G401 (cell line): Measurements from ENCODE around the gene AKR1E2. TPM values are rescaled to one million over a fixed set of nuclear protein-coding genes. Genes with fewer than 3 reads are reported as not detected.

Experiments used
- DNase-seq: peaks from one replicate; pipeline ENCODE4 v3.0.0-alpha.2; 2015; ENCODE audit warnings: low spot score
- in situ Hi-C: cut with HindIII; loops from 2 replicates; pipeline ENCODE4 v1.10.0; 2016; ENCODE audit warnings: low sequenced_read_pairs, mixed read lengths
- total RNA-seq: library from RNA; depleted of rRNA; stranded (reverse); fragments of >200 nt; shearing (Covaris generic); gene quantifications from 2 replicates; pipeline ENCODE4 v1.2.3, GENCODE V29; 2014; rRNA removed

Gene AKR1E2
- total RNA-seq, result 3.1 and 10.3 TPM in 2 replicates

DNA sequence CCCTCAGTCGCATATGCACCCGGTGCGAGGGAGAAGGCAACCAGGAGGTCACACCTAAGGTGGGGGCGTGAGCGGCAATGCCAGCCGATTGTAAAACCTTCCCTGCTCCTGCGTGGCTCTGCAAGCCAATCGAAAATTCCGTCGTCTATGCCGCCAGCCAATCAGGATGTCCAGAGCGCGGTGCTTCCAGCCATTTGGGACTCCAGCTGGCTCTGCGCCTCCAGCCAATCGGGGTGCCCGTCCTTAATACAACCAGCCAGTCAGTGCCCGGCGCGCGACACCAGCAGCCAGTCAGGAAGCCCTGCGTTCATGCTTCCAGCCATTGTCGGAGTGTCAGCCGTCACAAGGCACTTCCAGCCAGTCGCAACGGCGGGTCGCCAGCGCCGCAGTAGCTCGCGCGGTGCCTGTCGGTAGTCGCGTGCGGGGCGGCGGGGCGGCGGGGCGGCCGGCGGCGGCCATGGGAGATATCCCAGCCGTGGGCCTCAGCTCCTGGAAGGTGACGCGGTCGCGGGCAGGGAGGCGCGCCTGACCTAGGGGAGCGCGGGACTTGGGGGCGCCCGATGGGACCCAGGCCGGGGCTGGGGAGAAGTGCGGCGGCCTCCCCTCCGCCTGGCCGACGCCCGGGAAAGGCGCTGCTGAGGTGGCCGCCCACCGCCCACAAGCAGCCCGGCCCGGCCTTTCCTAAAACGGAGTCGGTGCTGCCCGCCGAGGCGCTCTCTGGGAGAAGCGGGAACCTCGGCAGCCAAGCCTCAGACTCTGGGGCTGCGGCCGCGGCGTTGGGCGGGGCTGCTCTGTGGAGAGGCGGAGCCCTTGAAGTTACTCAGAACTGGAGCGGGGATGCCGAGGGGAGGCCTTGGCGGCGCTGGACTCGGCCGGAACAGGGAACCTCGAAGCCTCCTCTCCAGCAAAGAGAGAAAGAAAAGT is at the start of gene AKR1E2:
TSS of gene AKR1E2 (plus strand) at position 340 of the 924 bp plus-strand sequence. CDS start at position 458, 118 bp downstream.
- in situ Hi-C loops, result no loop called here
- peak; percentile 89 for DNase-seq

DNA sequence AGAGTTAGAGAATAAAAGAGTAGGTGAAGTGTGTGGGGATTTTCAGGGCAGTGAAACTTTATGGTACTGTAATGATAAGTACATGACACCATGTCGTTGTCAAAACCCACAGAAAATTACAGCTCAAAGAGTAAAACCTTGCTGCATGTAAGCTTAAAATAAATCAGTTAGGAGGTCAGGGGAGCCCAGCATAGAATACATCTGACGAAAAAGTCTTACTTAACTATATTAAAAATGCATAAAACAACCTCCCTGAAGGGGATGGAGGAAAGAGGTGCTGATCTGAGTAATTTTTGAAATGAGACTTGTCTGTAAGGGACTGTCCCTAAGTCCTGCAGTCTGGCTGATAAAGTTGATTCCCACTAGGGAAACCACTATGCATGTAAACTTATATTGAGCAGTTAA is 49.8 kb upstream of the AKR1E2 start:
- DNase-seq, result no peak
- in situ Hi-C loops, result no loop called here

DNA sequence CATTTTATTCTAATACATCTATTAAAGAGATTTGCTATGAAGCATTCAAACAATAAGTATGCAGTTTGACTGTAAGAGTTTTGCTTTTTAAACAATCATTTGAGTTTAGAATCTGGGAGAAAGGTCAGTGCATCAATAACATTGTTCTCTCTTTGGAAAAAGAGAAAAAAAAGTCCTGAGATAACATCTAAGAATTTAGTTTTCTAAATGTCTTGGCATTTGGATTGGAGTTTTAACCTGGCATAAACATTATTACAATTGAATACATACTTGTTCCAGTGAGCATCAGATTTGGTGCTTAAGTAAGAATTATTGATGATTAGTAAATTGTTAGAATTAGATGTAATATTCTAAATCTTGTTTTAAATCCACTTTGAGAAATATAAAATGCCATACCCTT is 47.2 kb upstream of the AKR1E2 start:
- DNase-seq, result no peak
- in situ Hi-C loops, result no loop called here

DNA sequence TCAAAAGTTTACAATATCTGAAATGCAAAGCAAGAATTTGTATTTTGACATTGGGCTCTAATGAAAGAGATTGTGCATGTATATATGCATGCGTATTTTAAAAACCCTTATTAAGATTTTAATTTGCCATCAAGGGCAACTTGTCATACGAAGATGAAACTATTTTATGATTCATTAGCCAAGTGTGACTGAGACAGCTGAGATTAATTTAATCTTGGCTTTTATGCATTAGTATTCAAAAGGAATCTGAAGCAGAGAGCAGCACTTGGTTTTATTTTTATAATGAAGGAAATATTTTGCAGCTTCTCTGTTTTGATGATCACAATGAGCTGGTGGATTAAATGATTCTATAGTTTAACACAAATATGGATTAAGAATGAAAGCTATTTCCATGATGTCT is 45.9 kb upstream of the AKR1E2 start:
- in situ Hi-C loops, result no loop called here
- no peak for DNase-seq

- in situ Hi-C loops, result no loop called here
- DNase-seq, result no peak
These were observed 45.2 kb upstream of the AKR1E2 start for GRCh38 chr10:4780782-4781181.

DNA sequence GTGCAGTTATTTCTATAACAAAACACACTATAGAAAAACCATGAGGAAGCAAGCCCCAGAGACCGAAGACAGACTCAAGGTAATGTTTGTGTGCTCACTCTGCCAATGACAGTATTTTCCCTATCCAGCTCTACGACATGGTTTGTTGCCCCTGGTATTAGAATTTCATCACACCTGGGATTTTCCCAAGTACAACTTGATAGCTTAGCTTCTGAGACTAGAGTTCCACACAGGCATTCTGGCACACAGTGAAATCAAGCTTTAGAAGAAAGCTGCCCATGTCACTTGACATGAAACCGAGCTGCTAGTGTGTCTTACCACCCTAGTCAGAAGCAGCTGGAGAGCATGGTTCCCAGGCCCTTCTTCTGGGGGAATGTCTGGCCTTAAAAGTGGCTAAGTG is 44.1 kb upstream of the AKR1E2 start:
- in situ Hi-C loops, result no loop called here
- no peak for DNase-seq

GRCh38 chr10:4784667-4785333 is 41.2 kb upstream of the AKR1E2 start:
- in situ Hi-C loops, result no loop called here
- DNase-seq, result no peak

GRCh38 chr10:4786043-4786839 is 39.8 kb upstream of the AKR1E2 start:
- in situ Hi-C loops, result no loop called here
- no peak for DNase-seq

- no peak for DNase-seq
- in situ Hi-C loops, result no loop called here
These were observed 36.0 kb upstream of the AKR1E2 start for GRCh38 chr10:4790045-4790444.

- in situ Hi-C loops, result no loop called here
- no peak for DNase-seq
These were observed 35.1 kb upstream of the AKR1E2 start for GRCh38 chr10:4790922-4791321.

GRCh38 chr10:4792381-4792780 is 33.6 kb upstream of the AKR1E2 start:
- in situ Hi-C loops, result no loop called here
- DNase-seq, result no peak

DNA sequence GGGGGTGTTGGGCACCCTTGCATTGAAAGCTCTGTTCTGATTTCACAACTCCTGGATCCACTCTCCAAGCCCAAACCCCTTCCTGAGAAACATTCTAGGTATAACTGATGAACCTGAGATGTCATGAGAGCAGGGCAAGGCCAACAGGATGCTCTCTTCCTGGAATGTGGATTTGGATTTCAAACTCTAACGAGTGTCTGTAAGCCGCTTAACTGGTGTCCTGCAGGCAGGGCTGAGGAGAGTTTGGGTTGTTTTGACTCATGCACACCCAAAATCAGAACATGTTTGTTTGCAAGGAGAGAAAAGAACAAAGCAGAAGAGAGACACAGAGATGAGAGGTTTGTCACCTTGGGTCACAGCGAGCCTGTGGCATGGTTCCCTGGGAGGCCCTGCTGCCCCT is 24.6 kb upstream of the AKR1E2 start:
- no peak for DNase-seq
- in situ Hi-C loops, result no loop called here

DNA sequence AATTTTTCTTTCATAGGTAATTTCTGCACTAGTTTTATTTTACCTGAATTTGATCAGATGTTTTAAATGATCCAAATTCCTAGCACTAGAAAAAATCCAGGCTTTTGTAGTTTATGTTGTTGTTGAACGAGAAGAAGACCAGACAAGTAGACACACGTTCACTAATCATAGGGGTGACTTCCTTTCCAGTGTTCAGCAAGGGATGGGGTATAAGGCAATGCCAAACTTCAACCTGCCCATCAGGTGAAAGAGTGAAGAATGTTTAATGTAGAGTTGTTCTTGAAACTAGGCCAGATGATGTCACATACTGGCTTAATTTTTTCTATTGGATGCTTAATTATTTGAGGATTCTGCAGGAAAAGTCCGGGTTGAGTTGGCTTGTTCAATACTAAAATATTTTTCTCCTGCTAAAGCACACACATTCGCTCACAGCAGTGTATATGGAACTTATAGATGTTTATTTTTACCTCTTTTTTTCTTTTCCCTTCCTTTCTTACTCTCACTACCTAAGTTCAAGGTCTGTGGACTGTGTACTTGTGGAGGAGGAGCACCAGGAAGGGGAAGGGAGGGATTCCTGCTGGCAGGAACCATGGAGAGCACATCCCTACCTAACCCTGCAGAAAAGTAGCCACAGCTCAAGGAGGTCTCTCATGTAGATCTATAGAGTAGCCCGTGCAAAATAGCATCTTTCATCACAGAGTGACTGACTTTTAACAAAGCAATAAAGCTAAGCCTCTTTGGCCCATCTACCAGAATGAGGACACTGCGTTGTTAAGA is 23.1 kb upstream of the AKR1E2 start:
- no peak for DNase-seq
- in situ Hi-C loops, result no loop called here

- DNase-seq, result no peak
- in situ Hi-C loops, result no loop called here
These were observed 22.2 kb upstream of the AKR1E2 start for GRCh38 chr10:4803822-4804221.

- no peak for DNase-seq
- in situ Hi-C loops, result no loop called here
These were observed 21.5 kb upstream of the AKR1E2 start for GRCh38 chr10:4804465-4804864.

DNA sequence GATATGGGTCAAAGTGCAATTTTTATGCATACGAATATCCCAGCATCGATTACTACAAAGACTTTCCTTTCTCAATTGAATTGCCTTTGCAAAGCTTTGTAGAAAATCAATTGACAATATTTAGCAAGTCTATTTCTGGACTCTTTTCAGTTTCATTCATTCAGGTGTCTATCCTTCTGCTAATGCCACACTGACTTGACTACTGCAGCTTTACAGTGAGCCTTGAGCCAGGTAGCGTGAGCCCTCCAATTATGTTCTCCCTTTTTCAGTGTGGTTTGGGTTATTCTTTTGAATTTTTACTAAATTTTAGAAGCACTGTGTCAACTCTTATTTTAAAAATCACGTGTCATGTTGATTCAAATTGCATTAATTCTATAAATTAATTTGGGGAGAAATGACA is 19.5 kb upstream of the AKR1E2 start:
- in situ Hi-C loops, result no loop called here
- DNase-seq, result no peak

- DNase-seq, result no peak
- in situ Hi-C loops, result no loop called here
These were observed 18.1 kb upstream of the AKR1E2 start for GRCh38 chr10:4807761-4808507.

DNA sequence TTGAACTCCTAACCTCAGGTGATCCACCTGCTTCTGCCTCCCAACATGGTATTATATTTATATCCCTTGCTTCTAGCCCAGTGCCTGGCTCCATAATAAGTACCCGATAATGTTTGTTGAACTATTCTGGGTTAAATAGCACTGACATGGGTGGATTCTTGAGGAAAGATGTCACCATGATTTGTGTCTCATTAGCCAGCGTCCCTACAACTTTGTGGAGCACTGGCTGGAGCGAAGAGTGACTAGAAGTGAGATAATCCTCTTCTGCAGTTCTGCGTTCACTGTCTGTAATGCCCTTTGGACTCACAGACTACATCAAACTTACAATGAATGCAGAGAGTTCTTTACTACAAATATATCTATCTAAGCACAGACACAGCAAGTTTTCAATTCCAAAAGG is 16.9 kb upstream of the AKR1E2 start:
- no peak for DNase-seq
- in situ Hi-C loops, result no loop called here
